ENCODE measurements around the gene NREP. TPM values are rescaled to one million over a fixed set of nuclear protein-coding genes. Genes with fewer than 3 reads are reported as not detected.
A peak's percentile ranks its signal among the peaks of the same experiment; 100 is the strongest.

NREP gene
- total RNA-seq, 1 experiment from 2014 or later, result 163 TPM

DNA sequence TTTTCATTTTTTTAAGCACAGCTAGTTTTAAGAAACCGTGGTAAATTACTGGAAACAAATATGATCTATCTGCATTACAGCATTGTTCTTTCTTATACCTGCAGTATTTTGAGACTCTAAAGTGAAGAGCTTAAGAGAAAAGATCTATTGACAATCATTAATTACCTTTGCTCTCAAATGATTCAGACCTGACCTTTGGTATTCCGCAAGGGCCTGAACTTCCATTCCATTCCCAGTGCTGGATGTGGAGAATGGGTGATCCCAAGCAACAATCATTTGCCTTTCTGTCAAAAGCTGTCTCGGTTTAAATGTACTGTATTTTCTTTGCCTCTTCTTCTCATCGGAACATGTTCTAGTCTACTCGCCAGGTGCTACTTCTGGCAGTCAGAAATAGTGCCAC is 18.9 kb downstream of the NREP start:
- no peak overlapping the region for H2AK5ac ChIP-seq (ENCODE audit: insufficient read length, low read length)
- no peak overlapping the region for H2BK12ac ChIP-seq (ENCODE audit: insufficient read length, low read depth, low read length)
- H3K23me2 ChIP-seq (ENCODE audit: insufficient read length, low read depth, low read length, poor library complexity, severe bottlenecking), result no peaks in the 10 kb centered on the region
- no peak for DNase-seq
- TF ChIP-seq, protein P1, sequence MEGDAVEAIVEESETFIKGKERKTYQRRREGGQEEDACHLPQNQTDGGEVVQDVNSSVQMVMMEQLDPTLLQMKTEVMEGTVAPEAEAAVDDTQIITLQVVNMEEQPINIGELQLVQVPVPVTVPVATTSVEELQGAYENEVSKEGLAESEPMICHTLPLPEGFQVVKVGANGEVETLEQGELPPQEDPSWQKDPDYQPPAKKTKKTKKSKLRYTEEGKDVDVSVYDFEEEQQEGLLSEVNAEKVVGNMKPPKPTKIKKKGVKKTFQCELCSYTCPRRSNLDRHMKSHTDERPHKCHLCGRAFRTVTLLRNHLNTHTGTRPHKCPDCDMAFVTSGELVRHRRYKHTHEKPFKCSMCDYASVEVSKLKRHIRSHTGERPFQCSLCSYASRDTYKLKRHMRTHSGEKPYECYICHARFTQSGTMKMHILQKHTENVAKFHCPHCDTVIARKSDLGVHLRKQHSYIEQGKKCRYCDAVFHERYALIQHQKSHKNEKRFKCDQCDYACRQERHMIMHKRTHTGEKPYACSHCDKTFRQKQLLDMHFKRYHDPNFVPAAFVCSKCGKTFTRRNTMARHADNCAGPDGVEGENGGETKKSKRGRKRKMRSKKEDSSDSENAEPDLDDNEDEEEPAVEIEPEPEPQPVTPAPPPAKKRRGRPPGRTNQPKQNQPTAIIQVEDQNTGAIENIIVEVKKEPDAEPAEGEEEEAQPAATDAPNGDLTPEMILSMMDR (conservative IDR thresholded peaks at IDR 0.05), result no peak
- no peak overlapping the region for H3K23ac ChIP-seq (ENCODE audit: insufficient read length, low read depth, low read length)
- peaks cover 3% of the 10 kb centered on the region for H3K79me1 ChIP-seq (ENCODE audit: insufficient read depth, low read depth, low read length, poor library complexity, severe bottlenecking)
- H3K27ac Mint-ChIP-seq, result peak overlapping the region in 2 of 3 experiments; percentile 15 to 50; a peak in 3 of 7 replicates
- peaks cover 7% of the 10 kb centered on the region; the same call in 1 of the 2 replicates for H3K79me2 ChIP-seq (ENCODE audit: insufficient read depth, low read length)
- no peaks in the 10 kb centered on the region for H3K9me3 Mint-ChIP-seq
- H2BK15ac ChIP-seq (ENCODE audit: low read depth, low read length), result no peak overlapping the region
- H3K36me3 Mint-ChIP-seq (ENCODE audit: insufficient read depth in 1 of 3, low read depth in 3 of 3), result peaks cover 2 to 22% (median 17%) of the 10 kb centered on the region in 3 experiments; a peak in 6 of 7 replicates
- H2BK5ac ChIP-seq (ENCODE audit: insufficient read length, low read length), result no peak overlapping the region
- no peak overlapping the region for H2AFZ ChIP-seq (ENCODE audit: low read length)
- H2BK20ac ChIP-seq (ENCODE audit: low read depth, low read length, poor library complexity, severe bottlenecking), result no peak overlapping the region
- no peak overlapping the region for H3K9ac ChIP-seq (ENCODE audit: extremely low read depth, insufficient read length, low read length)
- H4K20me1 ChIP-seq (ENCODE audit: control insufficient read depth, insufficient read depth, insufficient read length), result no peaks in the 10 kb centered on the region
- H3K4me1 ChIP-seq (ENCODE audit: insufficient read depth, low read length), result peaks cover 25% of the 10 kb centered on the region
- H3K27me3 ChIP-seq (ENCODE audit: insufficient read depth, low read length), result no peaks in the 10 kb centered on the region
- no peak overlapping the region for H3K56ac ChIP-seq (ENCODE audit: insufficient read length, low read depth, low read length)
- H3K4me3 Mint-ChIP-seq, result no peak overlapping the region; a peak in 1 of 5 replicates
- H3K4me1 Mint-ChIP-seq, result peaks cover 59 to 64% of the 10 kb centered on the region in 2 experiments
- H4K8ac ChIP-seq (replicated peaks; ENCODE audit: insufficient read length, low read depth, low read length), result no peak overlapping the region
- no peak overlapping the region for H3T11ph ChIP-seq (ENCODE audit: low read length)
- H4K5ac ChIP-seq (ENCODE audit: insufficient read length, low read depth, low read length), result no peak overlapping the region
- H4K91ac ChIP-seq (ENCODE audit: insufficient read length, low read depth, low read length), result no peak overlapping the region
- no peaks in the 10 kb centered on the region for H3K9me3 ChIP-seq (ENCODE audit: control insufficient read depth, low read depth, low read length)
- H3K27me3 Mint-ChIP-seq (ENCODE audit: low read depth), result no peaks in the 10 kb centered on the region
- no peak overlapping the region for H2BK120ac ChIP-seq (ENCODE audit: low read depth, low read length, poor library complexity, severe bottlenecking)
- H3K18ac ChIP-seq (ENCODE audit: insufficient read length, low read depth, low read length), result no peak overlapping the region
- no peak overlapping the region for H3K4me2 ChIP-seq (ENCODE audit: insufficient read depth, insufficient read length, low read length)
- H3K14ac ChIP-seq (ENCODE audit: insufficient read depth, low read length), result no peak overlapping the region
- H3K27ac ChIP-seq (ENCODE audit: insufficient read length, low read depth, low read length), result no peak overlapping the region
- WGBS (ENCODE audit: extremely low coverage, insufficient read length, low lambda C conversion rate), result no CpG with 5 or more reads among the region's 5 CpGs
- H3K4ac ChIP-seq (ENCODE audit: low read depth, low read length), result no peak overlapping the region
